ENCODE measurements around the gene CTBS.

CTBS gene

DNA sequence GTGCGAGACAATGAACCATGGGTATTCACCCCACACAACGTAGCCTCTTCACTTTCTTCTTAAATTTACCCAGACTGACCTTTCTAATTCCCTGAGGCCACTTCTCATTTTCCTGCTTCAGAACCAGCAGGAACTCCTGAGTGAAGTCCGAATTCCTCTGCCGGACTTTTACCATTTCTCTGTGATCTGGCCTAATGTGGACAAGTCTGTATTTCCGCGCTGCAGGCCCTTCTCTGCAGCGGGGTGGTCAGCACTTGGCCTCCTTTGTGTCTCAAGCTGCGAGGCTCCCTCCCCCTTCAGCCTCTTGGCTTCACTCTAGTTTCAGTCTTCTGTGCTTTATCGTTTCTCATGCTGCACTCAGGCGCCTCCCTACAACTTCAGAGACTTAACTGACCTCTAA is 9.4 kb upstream of the CTBS start:
- no peak overlapping the region for H3K9ac ChIP-seq (ENCODE audit: low read length)
- no peaks in the 10 kb centered on the region for H3K4me1 ChIP-seq (ENCODE audit: control insufficient read depth, insufficient read depth, low read length)
- no peak for DNase-seq (ENCODE audit: low read depth)
- no peaks in the 10 kb centered on the region for H3K9me3 ChIP-seq (ENCODE audit: control insufficient read depth, low read length)
- H3K36me3 ChIP-seq (ENCODE audit: control insufficient read depth, insufficient read depth, low read length, severe bottlenecking), result no peaks in the 10 kb centered on the region
- H3K4me3 ChIP-seq (ENCODE audit: low read length), result no peak overlapping the region
- no peaks in the 10 kb centered on the region for H3K27me3 ChIP-seq (replicated peaks; ENCODE audit: control insufficient read depth, insufficient read depth, low read length)

DNA sequence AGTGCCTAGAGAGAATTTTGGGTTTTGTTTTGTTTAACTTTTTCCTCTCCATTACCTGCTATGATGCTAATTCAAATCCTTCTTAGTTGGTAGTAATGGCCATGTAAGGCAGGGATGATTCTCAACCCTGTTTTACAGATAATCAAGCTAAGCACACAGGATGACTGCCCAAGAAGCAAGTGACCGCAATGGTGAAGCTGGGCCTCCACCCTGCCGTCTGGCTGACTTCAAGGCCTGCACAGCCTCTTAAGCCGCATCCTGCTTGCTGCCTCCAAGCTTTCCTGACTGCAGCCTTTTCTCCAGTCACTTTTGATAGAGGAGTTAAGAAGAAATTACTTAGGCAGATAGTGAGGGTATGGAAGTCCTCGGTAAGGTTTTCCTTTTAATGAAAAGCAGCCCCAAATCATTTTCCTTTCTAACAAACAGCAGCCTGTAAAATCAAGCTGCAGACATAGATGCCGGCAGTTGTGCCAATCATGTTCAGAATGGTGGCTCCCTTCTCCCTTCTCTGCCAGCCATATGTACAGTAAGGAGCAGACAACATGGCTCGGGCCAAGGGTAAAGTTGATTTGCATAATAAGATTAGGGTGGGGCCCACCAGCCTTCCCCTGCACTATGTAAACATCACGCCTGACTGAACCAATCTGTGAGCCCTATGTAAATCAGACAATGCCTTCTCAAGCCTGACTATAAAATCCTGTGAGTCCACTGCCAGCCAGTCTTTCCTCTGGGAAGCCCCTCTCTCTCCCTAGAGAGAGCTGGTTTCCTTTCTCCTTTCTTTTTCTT is 8.8 kb upstream of the CTBS start:
- Histone ChIP-seq H3K36me3 (ENCODE audit: control insufficient read depth, insufficient read depth, low read length, severe bottlenecking) (no peaks in the 10 kb centered on the region), H3K4me1 (ENCODE audit: control insufficient read depth, insufficient read depth, low read length) (no peaks in the 10 kb centered on the region), H3K27me3 (replicated peaks; ENCODE audit: control insufficient read depth, insufficient read depth, low read length) (no peaks in the 10 kb centered on the region), H3K4me3 (ENCODE audit: low read length) (no peak overlapping the region), H3K9me3 (ENCODE audit: control insufficient read depth, low read length) (no peaks in the 10 kb centered on the region), H3K9ac (ENCODE audit: low read length) (no peak overlapping the region)
- peak; percentile 48 for DNase-seq (ENCODE audit: low read depth)

DNA sequence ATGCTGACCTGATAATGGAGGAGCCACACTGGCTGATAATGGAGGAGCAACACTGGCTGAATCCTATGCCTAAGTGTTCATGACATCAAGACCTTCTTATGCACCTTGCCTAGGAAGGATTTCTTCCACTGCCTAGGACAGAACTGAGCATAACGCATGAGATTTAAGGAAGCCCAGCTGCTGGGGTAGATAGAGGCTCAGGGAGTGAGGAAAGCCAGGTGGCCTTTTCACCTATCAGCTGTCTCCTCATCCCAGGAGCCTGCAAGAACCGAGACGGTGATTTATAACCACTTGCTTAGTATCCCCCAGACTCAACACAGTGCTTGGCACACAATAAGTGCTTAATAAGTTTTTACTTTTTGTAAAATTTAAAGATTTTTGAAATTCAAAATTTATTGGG is 7.4 kb upstream of the CTBS start:
- H3K27me3 ChIP-seq (replicated peaks; ENCODE audit: control insufficient read depth, insufficient read depth, low read length), result no peaks in the 10 kb centered on the region
- H3K9me3 ChIP-seq (ENCODE audit: control insufficient read depth, low read length), result no peaks in the 10 kb centered on the region
- no peak for DNase-seq (ENCODE audit: low read depth)
- no peak overlapping the region for H3K4me3 ChIP-seq (ENCODE audit: low read length)
- H3K36me3 ChIP-seq (ENCODE audit: control insufficient read depth, insufficient read depth, low read length, severe bottlenecking), result no peaks in the 10 kb centered on the region
- H3K4me1 ChIP-seq (ENCODE audit: control insufficient read depth, insufficient read depth, low read length), result no peaks in the 10 kb centered on the region
- H3K9ac ChIP-seq (ENCODE audit: low read length), result no peak overlapping the region

DNA sequence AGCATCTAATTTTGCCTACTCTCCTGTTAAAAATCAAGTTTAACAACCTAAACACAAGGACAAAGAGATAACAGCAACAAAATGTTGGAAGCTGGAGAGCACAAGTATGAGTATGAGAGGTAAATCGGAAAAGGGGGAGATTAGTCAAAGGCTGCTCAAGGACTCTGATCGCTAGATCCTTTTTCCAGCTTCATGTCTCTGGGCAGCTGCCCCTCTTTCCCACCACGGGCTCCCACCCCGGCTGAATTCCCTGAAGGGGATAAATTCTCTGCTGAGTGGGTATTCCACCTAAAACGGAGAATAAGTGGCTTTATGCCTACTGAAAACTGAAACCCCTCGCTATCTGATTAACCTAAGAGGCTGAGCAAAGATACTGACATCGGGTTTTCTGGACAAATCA is 696 bp upstream of the CTBS start:
- H3K27me3 ChIP-seq (replicated peaks; ENCODE audit: control insufficient read depth, insufficient read depth, low read length), result no peaks in the 10 kb centered on the region
- peak overlapping the region; percentile 70 for H3K9ac ChIP-seq (ENCODE audit: low read length)
- peak overlapping the region; percentile 88 for H3K4me3 ChIP-seq (ENCODE audit: low read length)
- H3K9me3 ChIP-seq (ENCODE audit: control insufficient read depth, low read length), result no peaks in the 10 kb centered on the region
- H3K4me1 ChIP-seq (ENCODE audit: control insufficient read depth, insufficient read depth, low read length), result peaks cover 34% of the 10 kb centered on the region
- peaks cover 4% of the 10 kb centered on the region for H3K36me3 ChIP-seq (ENCODE audit: control insufficient read depth, insufficient read depth, low read length, severe bottlenecking)
- no peak for DNase-seq (ENCODE audit: low read depth)

DNA sequence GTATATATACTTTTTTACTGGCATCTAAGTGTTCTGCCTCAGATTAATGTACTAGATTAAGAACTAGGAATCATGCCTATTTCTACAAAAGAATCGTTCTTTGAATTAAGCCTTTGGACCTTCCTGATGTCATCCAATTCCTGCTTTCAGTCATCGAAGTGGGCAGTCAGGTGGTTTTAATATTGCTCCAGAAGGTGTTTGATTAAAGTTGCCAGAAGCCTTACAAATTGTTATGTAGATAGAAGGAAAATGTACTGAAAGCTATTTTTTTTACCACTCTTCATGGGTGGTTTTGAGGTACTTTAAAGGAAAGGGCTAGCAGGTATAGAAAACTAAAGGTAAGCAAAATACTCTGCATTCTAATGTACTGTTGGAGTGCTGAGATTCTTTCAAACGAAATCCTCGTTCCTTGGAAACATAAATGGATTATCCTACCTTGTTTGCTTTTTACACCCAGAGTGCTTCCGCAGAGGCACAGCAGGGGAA is 716 bp downstream of the CTBS start:
- H3K9ac ChIP-seq (ENCODE audit: low read length), result peak overlapping the region; percentile 98
- no peaks in the 10 kb centered on the region for H3K9me3 ChIP-seq (ENCODE audit: control insufficient read depth, low read length)
- DNase-seq (ENCODE audit: low read depth), result peak; percentile 27
- no peaks in the 10 kb centered on the region for H3K27me3 ChIP-seq (replicated peaks; ENCODE audit: control insufficient read depth, insufficient read depth, low read length)
- H3K4me3 ChIP-seq (ENCODE audit: low read length), result peak overlapping the region; percentile 85
- peaks cover 34% of the 10 kb centered on the region for H3K4me1 ChIP-seq (ENCODE audit: control insufficient read depth, insufficient read depth, low read length)
- peaks cover 14% of the 10 kb centered on the region for H3K36me3 ChIP-seq (ENCODE audit: control insufficient read depth, insufficient read depth, low read length, severe bottlenecking)

DNA sequence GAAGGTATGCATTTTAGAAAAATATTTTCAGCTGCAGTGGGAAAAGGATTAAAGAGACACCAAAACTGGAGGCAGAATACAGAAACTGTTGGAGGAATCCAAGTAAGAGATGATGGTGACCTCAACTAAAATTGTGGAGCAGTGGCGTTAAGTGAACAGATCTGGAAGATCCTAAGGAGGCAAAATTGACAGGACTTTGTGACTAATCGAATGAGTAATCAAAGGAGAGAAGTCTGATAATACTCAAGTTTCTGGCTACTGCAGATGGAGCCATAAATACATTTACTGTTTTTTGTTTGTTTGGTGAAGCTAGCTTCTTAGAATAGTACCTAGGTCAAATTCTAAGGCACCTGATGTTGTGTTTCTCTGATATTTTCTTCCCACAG is 3.1 kb downstream of the CTBS start:
- Histone ChIP-seq H3K4me1 (ENCODE audit: control insufficient read depth, insufficient read depth, low read length) (peaks cover 34% of the 10 kb centered on the region), H3K9me3 (ENCODE audit: control insufficient read depth, low read length) (no peaks in the 10 kb centered on the region), H3K9ac (ENCODE audit: low read length) (no peak overlapping the region), H3K4me3 (ENCODE audit: low read length) (no peak overlapping the region), H3K27me3 (replicated peaks; ENCODE audit: control insufficient read depth, insufficient read depth, low read length) (no peaks in the 10 kb centered on the region), H3K36me3 (ENCODE audit: control insufficient read depth, insufficient read depth, low read length, severe bottlenecking) (peaks cover 19% of the 10 kb centered on the region)
- DNase-seq (ENCODE audit: low read depth), result no peak

DNA sequence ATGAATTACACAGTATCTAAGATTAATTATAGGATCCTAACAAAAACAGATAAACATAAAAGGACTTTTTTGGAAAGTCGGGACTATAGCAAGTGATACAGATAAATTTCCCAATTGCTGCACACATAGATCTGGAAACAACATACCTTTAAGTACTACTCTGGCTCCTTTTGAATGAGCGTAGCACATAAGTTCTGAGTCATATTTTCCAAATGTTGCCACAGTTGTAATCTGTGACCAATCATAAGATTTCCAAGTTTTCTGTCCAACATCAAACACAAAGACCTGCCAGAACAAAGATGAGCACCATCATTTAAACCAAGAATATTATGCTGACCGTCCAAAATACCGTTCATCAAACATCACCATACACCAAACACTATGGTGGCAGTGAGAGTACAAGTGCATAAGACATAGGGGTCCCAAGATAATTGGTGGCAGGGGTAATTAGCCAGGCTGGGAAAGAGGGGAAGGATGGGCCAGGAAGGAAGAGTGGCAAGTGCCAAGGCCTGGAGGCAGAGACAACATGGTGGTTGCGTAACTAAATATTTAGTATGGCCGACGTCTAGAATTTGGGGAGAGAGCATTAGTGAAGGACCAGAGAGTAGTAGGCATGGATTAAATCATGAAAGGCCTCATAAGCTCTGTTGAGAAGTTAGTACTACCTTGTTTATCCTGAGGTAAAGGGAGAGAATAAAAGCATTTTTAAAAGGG is 3.6 kb downstream of the CTBS start:
- Histone ChIP-seq H3K27me3 (replicated peaks; ENCODE audit: control insufficient read depth, insufficient read depth, low read length) (no peaks in the 10 kb centered on the region), H3K4me1 (ENCODE audit: control insufficient read depth, insufficient read depth, low read length) (peaks cover 34% of the 10 kb centered on the region), H3K4me3 (ENCODE audit: low read length) (no peak overlapping the region), H3K9me3 (ENCODE audit: control insufficient read depth, low read length) (no peaks in the 10 kb centered on the region), H3K36me3 (ENCODE audit: control insufficient read depth, insufficient read depth, low read length, severe bottlenecking) (peaks cover 22% of the 10 kb centered on the region), H3K9ac (ENCODE audit: low read length) (no peak overlapping the region)
- DNase-seq (ENCODE audit: low read depth), result peak; percentile 15

DNA sequence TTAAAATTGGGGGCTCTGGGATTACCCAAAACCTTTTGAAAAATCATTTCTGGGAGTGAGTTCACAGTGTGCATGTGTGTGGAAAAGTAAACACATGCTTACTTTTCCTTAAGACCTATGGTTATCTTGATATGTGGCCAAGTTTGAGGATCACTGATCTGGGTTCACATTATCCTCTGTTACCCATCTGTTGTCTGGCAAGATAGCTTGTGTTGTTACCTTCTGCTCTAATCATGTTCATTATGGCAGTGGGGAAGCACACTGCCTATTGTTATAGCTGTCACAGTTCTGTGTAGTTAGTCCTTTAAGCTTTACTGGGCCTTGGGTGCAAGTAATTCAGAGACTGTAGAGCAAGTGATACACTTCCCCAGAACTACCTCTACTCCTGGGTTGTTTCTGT is 5.0 kb downstream of the CTBS start:
- DNase-seq (ENCODE audit: low read depth), result no peak
- Histone ChIP-seq H3K9ac (ENCODE audit: low read length) (no peak overlapping the region), H3K27me3 (replicated peaks; ENCODE audit: control insufficient read depth, insufficient read depth, low read length) (no peaks in the 10 kb centered on the region)

DNA sequence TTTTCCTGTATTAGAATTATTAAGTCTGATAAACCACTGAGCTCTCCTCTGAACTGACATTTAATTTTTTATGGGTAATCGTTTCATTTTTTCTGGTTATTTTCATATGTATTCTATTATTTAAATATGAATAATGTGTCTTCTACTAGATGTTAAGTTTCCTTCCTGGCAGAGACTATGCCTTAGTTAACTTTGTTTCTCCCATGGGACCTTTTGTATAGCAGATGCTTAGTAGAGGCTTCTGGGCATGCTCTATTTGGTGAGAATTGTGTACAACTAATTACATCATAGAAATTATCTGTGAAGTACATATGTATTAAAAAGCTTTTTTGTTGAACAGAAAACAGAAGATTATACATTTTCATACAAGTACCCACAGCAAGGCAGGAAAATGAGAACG is 23.4 kb downstream of the CTBS start:
- H3K9ac ChIP-seq (ENCODE audit: low read length), result no peak overlapping the region
- H3K9me3 ChIP-seq (ENCODE audit: control insufficient read depth, low read length), result no peaks in the 10 kb centered on the region
- no peaks in the 10 kb centered on the region for H3K27me3 ChIP-seq (replicated peaks; ENCODE audit: control insufficient read depth, insufficient read depth, low read length)
- peaks cover 19% of the 10 kb centered on the region for H3K36me3 ChIP-seq (ENCODE audit: control insufficient read depth, insufficient read depth, low read length, severe bottlenecking)
- no peaks in the 10 kb centered on the region for H3K4me1 ChIP-seq (ENCODE audit: control insufficient read depth, insufficient read depth, low read length)
- no peak overlapping the region for H3K4me3 ChIP-seq (ENCODE audit: low read length)
- no peak for DNase-seq (ENCODE audit: low read depth)

More for the DNA sequence above, 5.0 kb downstream of the CTBS start:
- peaks cover 36% of the 10 kb centered on the region for H3K4me1 ChIP-seq (ENCODE audit: control insufficient read depth, insufficient read depth, low read length)
- H3K36me3 ChIP-seq (ENCODE audit: control insufficient read depth, insufficient read depth, low read length, severe bottlenecking), result peaks cover 26% of the 10 kb centered on the region
- no peak overlapping the region for H3K4me3 ChIP-seq (ENCODE audit: low read length)
- no peaks in the 10 kb centered on the region for H3K9me3 ChIP-seq (ENCODE audit: control insufficient read depth, low read length)

DNA sequence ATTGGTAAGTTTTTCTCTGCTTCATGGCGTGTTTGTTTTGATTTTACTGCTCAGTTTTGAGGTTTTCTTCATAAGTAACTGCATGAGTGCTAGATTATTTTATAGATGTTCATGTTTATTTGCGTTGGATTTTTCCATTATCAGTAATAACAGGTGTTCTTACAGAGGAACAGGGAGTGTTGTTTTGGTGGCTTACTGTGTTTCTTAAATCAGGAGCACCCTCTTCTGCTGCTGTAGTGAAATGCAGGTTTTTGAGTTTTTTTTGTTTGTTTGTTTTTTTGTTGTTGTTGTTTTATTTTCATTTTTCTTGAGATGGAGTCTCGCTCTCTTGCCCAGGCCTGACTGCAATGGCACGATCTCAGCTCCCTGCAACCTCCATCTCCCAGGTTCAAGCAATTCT is 32.6 kb downstream of the CTBS start:
- Histone ChIP-seq H3K9me3 (ENCODE audit: control insufficient read depth, low read length) (no peaks in the 10 kb centered on the region), H3K4me1 (ENCODE audit: control insufficient read depth, insufficient read depth, low read length) (no peaks in the 10 kb centered on the region), H3K9ac (ENCODE audit: low read length) (no peak overlapping the region), H3K36me3 (ENCODE audit: control insufficient read depth, insufficient read depth, low read length, severe bottlenecking) (no peaks in the 10 kb centered on the region), H3K4me3 (ENCODE audit: low read length) (no peak overlapping the region), H3K27me3 (replicated peaks; ENCODE audit: control insufficient read depth, insufficient read depth, low read length) (no peaks in the 10 kb centered on the region)
- DNase-seq (ENCODE audit: low read depth), result no peak

DNA sequence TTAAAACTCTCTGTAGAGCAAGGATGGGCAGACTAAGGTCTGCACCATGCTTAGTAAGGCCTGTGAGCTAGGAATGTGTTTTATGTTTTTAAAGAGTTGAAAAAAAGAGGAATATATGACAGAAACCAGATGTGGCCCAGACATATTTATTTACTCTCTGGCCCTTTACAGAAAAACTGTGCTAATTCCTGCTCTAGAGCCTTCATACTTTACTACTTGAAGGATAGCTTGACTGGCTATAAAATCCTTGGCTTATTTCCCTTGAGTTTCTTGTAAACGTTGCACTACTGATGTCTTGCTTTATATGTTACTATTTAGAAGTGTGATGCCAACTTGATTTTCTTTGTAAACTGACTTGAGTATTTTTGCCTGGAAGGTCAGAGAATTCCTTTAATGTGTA is 33.5 kb downstream of the CTBS start:
- H3K9ac ChIP-seq (ENCODE audit: low read length), result no peak overlapping the region
- no peaks in the 10 kb centered on the region for H3K9me3 ChIP-seq (ENCODE audit: control insufficient read depth, low read length)
- no peaks in the 10 kb centered on the region for H3K4me1 ChIP-seq (ENCODE audit: control insufficient read depth, insufficient read depth, low read length)
- H3K27me3 ChIP-seq (replicated peaks; ENCODE audit: control insufficient read depth, insufficient read depth, low read length), result no peaks in the 10 kb centered on the region
- H3K36me3 ChIP-seq (ENCODE audit: control insufficient read depth, insufficient read depth, low read length, severe bottlenecking), result no peaks in the 10 kb centered on the region
- H3K4me3 ChIP-seq (ENCODE audit: low read length), result no peak overlapping the region
- DNase-seq (ENCODE audit: low read depth), result peak; percentile 52
